ENCODE measurements around the gene ZNF829. TPM values are rescaled to one million over a fixed set of nuclear protein-coding genes. Genes with fewer than 3 reads are reported as not detected.

The ZNF829 gene
- total and polyA plus RNA-seq, 2 of the 4 experiments (the other 2 are of a cell fraction): 0.58 to 3.0 TPM

- Histone ChIP-seq H3K27me3 (ENCODE audit: control insufficient read depth, insufficient read depth, low read length) (no peaks in the 10 kb centered on the region), H3K56ac (ENCODE audit: extremely low read depth, insufficient read depth, low read length) (peak overlapping the region; percentile 29), H2AK9ac (replicated peaks; ENCODE audit: low read depth, low read length, poor library complexity) (peak overlapping the region; percentile 84), H2AK5ac (ENCODE audit: low read depth, low read length) (peak overlapping the region; percentile 52), H4K5ac (ENCODE audit: low read depth, low read length) (peak overlapping the region; percentile 46), H3K9me3 (ENCODE audit: control insufficient read depth, insufficient read depth, low read length) (peaks cover 5% of the 10 kb centered on the region), H3K18ac (ENCODE audit: low read depth, low read length) (0 out of 2 replicates have a peak overlapping the region, but pooled peaks have one; percentile 14), H3K27ac (ENCODE audit: insufficient read depth, low read length) (peak overlapping the region; percentile 83), H2AFZ (replicated peaks; ENCODE audit: low read length, poor library complexity) (peak overlapping the region; percentile 95), H3K4me3 (ENCODE audit: insufficient read depth, low read depth, low read length) (peak overlapping the region; percentile 79), H3K79me1 (ENCODE audit: low read depth in 1 of 2, low read length in 2 of 2) (peaks cover 9 to 22% of the 10 kb centered on the region in 2 experiments), H3K23ac (ENCODE audit: low read depth, low read length) (peak overlapping the region; percentile 26; the same call in 1 of the 2 replicates), H2BK5ac (ENCODE audit: low read depth, low read length, poor library complexity, severe bottlenecking) (peak overlapping the region; percentile 58), H3K4me2 (ENCODE audit: low read depth, low read length) (peak overlapping the region; percentile 98), H2BK120ac (ENCODE audit: low read depth, low read length) (peak overlapping the region; percentile 30; the same call in 1 of the 2 replicates), H2BK20ac (ENCODE audit: low read depth, low read length) (no peak overlapping the region), H4K20me1 (ENCODE audit: insufficient read depth, low read length) (no peaks in the 10 kb centered on the region), H3K9ac (ENCODE audit: low read depth, low read length) (peak overlapping the region; percentile 90), H3K14ac (replicated peaks; ENCODE audit: low read depth, low read length) (peak overlapping the region; percentile 57), H3K4me1 (ENCODE audit: control insufficient read depth, insufficient read depth, low read length) (0 out of 2 replicates have a peak, but pooled peaks cover 2% of the 10 kb centered on the region), H3K4ac (ENCODE audit: low read depth, low read length) (peak overlapping the region; percentile 64), H2BK15ac (ENCODE audit: low read depth, low read length) (no peak overlapping the region), H4K8ac (ENCODE audit: low read depth in 2 of 2, low read length in 2 of 2) (peak overlapping the region; percentile 83 to 84), H3K9me1 (ENCODE audit: insufficient read depth, low read length) (peaks cover 6% of the 10 kb centered on the region), H3K36me3 (ENCODE audit: control insufficient read depth, insufficient read depth, low read length) (peaks cover 4% of the 10 kb centered on the region), H4K91ac (ENCODE audit: insufficient read depth, low read depth, low read length) (peak overlapping the region; percentile 54)
- CTCF ChIA-PET: no interaction called here
- no TSS peak for BruUV-seq (replicated peaks)
- DNase-seq (peak; percentile 89), ATAC-seq (ENCODE audit: low read depth) (peak; percentile 97)
- POLR2A ChIA-PET (ENCODE audit: unreplicated experiment): interaction anchor here (0.6 to 1.3 kb wide), 3 partner anchors 11 to 44 kb away, joined by 5 to 12 read pairs (median 5); partner anchors contain the start of gene ZNF790
- TF ChIP-seq MXI1 (IDR thresholded peaks at IDR 0.05; ENCODE audit: borderline replicate concordance, low read depth, low read length) (peak; percentile 39; the same call in 1 of the 2 replicates), FOS (IDR thresholded peaks at IDR 0.05; ENCODE audit: low read depth, low read length) (no peak), MAZ (IDR thresholded peaks at IDR 0.05; ENCODE audit: borderline replicate concordance, low read depth, low read length) (peak; percentile 51; the same call in 1 of the 2 replicates)
- intact Hi-C loops (cut with micrococcal nuclease) (loop anchor here (1.0 to 5.0 kb wide), 3 partner anchors 12 to 67 kb away; partner anchors contain the start of genes ZNF568, ZNF790 and ZNF829), dilution Hi-C loops (cut with HindIII; ENCODE audit: low sequenced_read_pairs, unreplicated experiment) (no loop called here), in situ Hi-C loops (cut with MboI; ENCODE audit: low sequenced_read_pairs) (no loop called here)
- WGBS, 2 experiments (ENCODE audit: extremely low coverage in 2 of 2, insufficient read length in 1 of 2): 1% methylated on average over 21 of the region's 36 CpGs; no CpG with 5 or more reads in 1 of the 2 experiments
Observed at GRCh38 chr19:36849701-36850558, 66.2 kb downstream of the ZNF829 start.
